HG03045 (cell line): ENCODE data around the gene POU2F3.
A peak's percentile ranks its signal among the peaks of the same experiment; 100 is the strongest.

Experiments
- ATAC-seq: cut with Tn5 transposase; IDR thresholded peaks from one replicate; pipeline ENCODE4 v1.9.1; 2021; ENCODE audit warnings: mild to moderate bottlenecking, moderate library complexity; ENCODE audit not compliant: unreplicated experiment

Gene POU2F3

DNA sequence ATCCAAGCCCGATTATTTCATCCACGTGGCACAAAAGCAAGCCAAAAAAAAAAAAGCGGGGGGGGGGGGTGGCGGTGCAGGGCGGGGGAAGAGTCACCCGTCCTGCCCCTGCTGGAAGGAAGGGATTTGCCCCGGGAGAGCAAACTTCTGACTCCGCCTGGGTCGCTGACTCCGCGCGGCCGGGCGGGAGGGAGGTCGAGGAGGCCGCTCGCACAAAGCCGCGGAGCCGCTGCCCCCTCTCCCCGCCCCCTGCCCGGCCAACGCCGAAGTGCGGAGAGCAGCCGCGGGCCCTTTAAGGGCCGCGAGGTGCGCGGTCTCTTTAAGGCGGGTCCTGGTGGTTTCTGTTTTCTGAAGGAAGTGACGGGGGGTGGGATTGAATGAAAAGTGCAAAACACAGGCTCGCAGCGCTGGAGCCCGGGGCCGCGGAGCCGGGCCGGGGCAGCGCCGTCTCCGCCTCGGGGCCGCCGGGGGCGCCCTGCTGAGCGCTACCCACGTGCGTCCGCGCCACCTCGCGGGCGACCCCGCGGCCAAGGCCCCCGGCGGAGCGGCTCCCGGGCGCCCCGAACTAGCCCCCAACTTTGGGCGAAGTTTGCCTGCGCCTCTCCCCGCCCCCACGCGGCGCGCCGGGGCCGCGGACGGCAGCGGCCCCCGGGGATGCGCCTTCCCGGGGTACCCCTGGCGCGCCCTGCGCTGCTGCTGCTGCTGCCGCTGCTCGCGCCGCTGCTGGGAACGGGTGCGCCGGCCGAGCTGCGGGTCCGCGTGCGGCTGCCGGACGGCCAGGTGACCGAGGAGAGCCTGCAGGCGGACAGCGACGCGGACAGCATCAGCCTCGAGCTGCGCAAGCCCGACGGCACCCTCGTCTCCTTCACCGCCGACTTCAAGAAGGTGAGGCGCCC is 29.1 kb upstream of the POU2F3 start, which contains the start of gene OAF:
TSS of gene OAF (plus strand) at position 407 of the 896 bp plus-strand sequence. CDS start at position 655, 248 bp downstream.
- peak; percentile 80 for ATAC-seq

DNA sequence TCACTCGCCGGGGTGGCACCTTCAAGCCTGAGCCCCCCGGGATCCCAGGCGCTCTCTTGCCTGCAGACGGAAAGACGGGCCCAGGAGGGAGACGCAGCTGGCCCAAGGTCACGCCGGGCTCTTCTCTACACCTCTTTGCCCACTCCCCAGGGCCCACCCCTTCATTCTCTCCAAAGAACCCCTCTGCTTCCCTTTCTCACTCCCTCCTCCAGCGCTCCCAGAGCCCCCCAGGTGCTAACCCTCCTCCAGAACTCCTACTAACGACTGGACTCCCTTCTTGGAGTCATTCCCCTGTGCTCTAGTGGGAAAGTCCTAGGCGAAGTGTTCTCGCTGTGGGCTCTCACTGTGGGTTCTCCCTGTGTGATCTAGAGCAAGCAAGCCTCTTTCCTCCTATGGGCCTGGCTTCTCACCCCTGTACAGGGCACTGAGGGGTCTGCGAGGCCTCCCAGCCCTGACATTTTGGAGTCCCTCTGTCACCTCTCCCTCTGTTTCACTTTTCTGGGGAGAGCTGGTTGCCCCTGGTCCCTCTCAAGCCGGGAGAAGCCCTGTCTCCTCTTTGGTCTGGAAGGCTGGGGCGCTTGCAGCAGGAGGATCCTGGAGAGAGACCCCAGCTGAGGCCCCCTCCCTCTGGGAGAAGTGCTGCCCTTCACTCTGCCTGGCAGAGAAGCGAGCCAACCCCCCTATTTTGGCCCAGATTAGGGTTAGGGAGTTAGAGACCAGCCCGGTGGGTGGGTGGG is 28.2 kb upstream of the POU2F3 start:
- peak; percentile 3 for ATAC-seq

DNA sequence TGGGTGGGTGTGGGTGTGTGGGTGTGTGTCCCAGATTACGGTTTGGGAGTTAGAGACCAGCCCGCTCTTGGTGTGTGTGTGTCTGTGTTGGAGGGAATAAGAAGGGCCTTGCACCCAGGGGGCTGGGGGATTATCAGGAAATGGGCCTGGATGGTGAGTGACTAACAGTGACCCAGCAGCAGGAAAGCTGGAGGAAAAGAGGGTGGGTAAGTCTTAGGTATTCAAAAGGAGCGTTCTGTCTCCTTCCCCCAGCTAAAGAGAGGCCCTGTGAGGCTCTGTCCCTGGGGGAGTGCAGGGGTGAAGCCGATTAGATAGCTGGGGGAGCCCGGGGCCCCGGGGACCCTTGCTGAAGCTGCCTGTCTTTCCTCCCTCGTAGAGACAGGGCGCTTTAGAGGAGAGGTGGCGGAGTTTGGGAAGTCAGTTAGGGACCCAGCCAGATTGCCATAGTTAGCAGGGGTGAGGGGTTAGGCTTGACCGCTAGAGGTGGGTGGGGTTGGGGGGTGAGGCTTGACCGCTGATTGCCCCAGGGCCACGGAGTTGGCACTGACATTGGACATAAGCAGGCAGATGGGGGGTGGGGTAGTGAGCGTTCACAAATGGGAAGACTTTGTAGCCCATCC is 27.6 kb upstream of the POU2F3 start:
- no peak for ATAC-seq

DNA sequence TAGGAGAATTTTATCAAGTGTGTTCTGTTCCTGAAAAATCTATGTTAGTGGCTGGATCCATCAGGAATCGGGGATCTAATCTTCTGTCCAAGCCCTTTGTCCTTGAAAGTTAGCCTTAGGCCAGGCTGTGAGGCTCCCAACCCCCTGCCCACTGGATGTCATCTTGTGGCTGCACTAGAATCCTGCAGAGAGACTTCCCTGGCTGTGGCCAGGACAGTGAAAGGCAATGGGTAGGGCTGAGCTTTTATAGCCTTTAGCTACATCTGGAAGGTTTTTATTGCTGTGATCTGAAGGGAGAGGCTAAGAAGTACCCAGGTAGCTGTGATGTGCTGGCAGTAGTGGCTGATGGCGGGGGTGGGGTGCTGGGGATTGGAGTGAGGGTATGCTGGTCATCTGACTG is 27.0 kb upstream of the POU2F3 start:
- ATAC-seq = no peak

DNA sequence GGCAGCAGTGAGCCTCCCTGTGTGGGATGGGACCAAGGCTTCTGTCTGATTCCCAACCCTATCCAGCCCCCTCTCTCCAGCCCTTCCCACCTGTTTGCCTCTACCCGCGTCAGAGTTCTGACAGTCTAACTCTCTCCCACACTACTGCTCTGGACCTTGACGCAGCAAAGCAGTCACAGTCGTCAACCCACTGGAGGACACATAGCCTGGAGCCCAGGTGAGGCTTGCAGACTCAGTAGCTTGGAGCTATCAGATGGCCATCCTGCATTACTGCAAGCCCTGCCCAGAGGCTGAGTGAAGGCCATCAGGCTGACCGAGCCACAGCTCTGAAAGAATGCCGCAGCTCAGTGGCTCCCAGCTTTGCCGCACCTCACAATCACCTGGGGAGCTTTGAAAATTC is 25.4 kb upstream of the POU2F3 start:
- no peak for ATAC-seq

DNA sequence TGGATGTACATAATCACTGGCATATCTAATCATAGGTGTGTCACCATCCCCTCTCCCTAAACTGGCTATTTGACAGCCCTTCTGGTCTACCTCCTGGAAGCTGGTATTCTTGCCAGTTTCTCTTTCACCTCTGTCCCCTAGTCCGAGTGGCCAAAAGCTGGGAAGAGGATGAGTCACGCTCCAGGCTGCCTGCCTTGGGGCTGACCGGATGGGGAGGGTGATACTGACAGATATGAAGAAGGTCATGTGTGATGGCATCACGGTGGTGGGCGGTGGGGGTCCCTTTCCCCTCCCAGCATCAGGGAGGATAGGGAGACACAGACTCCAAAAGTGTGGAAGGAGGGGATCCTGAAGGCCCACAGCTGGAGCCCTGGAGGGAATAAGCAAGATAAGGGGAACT is 24.3 kb upstream of the POU2F3 start:
- ATAC-seq = no peak

DNA sequence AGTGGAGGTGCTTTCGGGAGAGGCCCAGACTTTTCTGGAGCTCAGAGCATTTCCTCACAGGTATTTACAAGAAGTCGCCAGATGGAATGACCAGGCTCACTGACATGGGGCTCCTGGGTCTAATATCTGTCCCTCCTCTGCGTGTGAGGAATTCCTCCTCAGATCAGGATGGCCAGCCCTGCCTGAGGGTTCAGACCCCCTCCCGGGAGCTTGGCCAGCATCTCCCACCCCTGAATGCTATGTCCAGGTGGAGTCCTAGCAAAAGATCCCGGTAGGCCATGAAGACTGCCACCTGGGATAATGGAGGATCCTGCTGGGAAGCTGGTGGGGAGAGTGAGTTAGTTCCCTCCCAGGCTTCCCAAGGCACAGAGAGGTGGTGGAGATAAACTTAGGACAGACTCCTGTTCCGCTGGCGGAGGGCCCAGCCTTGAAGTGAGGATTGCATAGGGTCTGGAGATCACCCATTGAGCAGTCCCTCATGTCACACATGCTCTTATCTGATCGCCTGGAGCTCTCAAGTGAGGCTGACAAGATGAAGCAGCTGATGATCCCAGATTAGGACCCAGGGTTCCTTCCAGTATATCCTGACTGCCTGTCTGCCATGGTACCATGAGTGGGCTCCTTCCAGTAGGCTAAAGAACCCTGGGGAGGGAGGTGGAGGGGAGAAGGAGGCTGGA is 23.4 kb upstream of the POU2F3 start:
- no peak for ATAC-seq

DNA sequence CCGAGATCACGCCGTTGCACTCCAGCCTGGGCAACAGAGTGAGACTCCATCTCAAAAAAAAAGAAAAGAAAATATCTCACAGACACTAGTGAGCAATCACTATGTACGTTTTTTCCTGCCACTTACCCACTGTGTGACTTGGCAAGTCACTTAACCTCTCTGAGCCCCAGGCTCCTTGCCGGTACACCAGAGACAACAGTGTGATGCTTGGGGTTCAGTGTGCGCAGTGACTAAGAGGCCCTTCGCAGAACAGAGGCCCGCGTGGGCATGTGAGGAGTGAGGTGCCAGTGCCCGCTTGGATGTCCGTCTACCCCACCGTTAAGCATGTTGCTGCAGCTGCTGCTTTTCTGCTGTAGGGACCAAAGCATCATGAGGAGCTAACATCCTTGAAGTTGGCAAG is 22.4 kb upstream of the POU2F3 start:
- ATAC-seq = no peak

DNA sequence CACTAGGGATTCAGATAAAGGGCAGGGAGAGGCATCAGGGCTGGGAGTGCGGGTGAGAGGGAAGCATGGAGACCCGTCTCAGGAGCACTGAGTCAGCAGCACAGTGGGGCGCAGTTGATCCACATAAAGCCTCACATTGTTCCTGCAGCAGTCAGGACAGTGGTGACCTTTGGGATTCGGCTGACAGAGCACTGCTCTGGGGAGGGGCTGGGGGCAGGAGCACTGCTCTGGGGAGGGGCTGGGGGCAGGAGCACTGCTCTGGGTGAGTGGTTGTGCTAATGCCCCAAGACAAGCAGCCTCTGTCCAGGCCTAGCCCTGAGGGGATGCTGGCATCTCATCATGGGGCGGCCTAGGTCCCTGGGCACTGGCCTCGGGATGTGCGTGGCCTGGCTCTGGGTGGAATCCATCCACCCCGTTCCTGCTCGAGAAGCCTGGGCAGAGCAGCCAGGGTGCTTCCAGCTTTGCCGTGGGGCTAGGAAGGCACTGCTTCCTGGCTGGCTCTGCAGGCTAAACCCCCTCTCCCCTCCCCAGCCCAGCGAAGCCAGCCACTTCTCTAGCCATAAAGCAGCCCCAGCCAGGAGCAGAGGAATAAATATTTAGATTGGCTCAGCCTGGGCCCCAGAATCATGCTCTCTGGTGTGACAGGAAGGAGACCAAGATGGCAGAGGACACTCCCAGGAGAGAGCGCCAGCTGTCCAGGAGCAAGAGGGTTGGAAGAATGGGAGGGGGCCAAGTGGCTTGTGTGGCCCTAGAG is 21.8 kb upstream of the POU2F3 start:
- ATAC-seq = no peak

DNA sequence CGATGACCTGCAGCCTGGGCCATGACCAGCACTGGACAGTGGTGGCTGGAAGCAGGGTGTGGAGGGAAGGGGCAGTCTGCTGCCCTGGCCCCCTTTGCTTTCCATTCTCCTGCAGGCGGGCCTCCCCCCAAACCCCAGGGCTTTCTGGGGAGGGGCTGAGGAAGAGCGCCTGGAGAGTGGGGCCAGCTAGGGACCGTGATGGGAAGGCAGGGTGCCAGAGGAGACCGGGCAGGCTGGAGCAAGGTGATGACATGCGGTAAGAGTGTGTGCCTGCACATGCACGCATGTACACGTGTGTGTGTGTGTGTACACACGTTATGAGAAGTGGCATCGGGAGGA is 21.3 kb upstream of the POU2F3 start:
- ATAC-seq = no peak

DNA sequence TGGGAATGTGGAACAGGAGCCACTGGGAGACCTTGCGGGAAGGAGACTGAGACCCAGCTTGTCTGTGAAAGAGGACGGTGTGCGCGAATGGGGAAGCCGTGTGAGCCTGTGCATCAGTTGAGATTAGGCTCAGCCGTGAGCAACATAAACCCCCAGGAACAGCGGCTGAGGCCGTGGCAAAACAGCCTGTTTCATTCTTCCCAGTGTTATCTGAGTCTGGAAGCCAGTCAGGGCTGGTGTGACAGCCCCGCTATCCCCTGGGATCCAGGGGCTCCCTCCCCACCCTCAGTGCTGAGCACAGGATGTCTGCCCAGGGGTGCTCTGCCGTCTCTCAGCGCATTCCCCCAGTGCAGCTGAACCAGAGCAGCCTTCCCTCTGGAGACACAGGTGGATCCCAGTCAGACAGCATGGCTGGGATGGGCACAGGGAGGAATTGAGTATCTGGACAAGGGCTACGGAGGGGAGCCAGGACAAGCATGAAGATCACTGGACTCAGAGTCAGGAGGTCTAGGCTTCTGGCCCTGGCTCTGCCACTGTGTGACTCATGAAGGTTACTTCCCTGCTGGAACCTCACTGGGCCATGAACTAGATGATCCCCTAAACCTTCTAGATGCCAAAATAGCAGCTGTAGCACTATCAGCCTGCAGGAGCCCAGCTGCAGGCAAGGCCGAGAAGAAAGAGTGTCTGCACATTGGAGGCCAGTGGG is 20.6 kb upstream of the POU2F3 start:
- ATAC-seq = no peak

DNA sequence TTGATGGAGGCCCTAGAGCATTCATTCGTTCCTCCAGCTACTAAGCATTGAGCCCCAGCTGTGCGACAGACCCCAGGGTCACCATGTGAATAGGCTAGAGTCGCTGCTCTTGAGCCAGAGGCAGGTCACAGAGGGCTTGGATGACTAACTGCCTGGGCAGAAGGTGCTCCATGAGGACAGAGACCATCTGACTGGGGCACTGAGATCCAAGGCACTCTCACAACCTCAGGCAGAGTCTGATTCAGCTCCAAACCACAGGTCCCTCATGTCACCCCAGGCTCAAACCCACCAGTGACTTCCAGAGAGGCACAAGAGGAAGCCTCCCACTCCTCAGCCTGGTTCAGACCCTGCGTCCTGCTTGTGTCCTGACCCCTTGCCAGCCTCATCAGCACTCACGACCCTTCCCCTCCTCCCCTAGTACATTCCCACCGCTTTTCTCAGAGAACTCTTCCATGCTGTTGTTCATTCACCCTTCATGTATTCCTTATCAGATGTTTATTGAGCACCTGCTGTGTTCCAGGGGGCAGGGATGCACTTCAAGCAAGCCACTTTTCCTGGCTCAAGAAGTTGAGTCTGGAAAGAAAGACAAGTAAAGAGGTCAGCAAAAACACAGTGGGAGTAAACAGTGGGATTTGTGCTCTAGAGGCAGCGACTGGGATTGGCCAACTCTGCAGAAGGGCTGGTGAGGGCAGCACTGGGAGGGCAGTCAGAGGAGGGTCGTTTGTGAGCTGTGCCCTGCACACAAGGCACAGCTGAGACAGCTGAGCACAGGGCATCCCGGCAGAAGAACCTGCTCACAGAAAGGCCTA is 19.8 kb upstream of the POU2F3 start:
- ATAC-seq = no peak

DNA sequence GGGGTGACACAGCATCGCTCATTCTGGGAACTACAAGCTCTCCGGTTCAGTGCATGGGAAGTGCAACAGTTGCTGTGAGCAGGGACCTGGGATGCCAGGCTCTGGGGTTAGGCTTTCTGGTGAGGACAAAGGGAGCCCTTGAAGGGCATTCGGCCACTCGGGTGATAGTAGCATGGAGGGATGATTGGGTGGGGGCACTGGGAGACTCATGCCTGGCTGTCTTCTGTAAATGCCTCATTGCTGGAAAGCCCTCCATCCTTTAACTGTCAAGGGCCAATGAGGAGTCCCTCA is 19.2 kb upstream of the POU2F3 start:
- no peak for ATAC-seq

DNA sequence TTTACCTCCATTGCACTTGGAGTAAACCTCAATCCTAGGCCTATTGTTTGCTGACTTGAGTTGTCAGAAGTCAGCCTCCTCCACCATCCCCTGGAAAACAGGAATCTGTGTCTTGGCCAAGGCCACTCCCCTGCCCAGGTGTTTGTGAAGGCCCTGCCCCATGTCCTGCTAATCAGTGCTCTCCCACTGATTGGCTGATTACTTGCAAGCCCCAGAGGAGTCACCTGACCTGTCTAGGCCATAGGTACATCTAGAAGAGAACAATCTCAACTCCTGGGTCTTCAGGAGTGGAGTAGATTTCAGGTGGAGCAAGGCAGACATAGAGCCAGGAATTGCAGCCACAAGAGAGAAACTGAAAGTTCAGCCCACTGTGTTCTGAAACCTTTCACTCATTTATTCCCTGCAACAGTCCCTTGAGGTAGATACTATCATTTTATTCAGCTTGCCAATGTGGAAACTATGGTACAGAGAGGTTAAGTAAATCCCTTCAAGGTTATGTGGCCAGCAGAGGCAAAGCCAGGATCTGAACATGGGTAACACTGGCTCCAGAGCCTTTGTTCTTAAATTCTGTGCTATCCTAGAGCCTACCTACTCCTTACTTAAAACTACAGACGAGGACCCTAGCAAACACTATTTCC is 18.7 kb upstream of the POU2F3 start:
- ATAC-seq = no peak

DNA sequence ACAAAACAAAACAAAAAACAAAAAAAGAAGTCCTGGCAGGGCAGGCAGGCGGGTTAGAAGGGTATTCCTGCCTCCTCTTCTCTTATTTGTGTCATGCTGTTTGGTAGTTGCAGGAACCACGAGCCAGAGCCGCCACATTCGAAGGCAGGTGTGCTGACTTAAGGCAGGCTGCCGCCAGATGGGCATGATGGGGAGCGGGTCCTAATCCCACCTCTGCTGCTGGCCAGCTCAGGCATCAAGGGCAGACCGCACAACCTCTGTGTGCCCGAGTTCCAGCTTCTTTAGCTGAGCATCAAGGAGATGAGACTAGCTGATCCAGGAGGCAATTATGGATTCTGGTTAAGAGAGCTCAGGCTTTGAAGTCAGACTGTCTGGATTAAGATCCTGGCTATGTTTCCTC is 17.0 kb upstream of the POU2F3 start:
- ATAC-seq = no peak

DNA sequence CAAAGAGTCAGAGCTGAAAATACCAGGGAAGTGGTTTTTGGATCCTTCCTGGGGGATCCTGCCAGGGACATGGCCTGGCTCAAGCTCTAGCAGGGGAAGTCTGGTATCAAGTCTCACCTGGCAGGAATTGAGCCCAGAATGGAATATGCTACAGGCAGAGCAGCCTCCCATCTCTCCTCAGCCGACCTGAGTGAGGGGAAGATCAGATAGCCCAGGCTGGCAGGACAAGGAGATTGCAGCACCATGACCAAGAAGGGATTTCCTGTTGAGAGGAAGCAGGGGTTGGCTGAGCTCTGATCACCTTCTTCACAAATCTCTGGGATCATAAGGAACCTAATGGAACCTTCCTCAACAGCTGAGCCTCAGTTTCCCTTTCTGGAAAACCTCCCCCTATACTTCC is 16.1 kb upstream of the POU2F3 start:
- no peak for ATAC-seq

DNA sequence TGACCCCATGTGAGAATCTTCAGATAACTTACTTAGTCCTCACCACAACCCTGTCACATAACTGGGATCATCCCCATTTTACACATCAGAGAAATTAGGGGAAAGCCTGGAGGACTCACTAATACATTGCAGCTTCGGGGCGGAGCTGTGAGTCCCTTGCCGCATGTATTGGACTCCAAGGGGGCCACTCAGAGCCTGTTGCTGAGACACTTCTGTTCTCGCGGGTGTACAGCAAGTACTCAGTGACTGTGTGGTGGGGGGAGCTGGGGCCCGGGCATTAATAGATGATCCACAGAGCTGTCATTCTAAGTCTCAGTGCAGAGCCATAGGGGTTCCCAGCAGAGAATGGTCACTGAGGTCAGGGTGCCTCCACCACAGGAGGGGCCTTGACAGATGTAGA is 15.6 kb upstream of the POU2F3 start:
- no peak for ATAC-seq

DNA sequence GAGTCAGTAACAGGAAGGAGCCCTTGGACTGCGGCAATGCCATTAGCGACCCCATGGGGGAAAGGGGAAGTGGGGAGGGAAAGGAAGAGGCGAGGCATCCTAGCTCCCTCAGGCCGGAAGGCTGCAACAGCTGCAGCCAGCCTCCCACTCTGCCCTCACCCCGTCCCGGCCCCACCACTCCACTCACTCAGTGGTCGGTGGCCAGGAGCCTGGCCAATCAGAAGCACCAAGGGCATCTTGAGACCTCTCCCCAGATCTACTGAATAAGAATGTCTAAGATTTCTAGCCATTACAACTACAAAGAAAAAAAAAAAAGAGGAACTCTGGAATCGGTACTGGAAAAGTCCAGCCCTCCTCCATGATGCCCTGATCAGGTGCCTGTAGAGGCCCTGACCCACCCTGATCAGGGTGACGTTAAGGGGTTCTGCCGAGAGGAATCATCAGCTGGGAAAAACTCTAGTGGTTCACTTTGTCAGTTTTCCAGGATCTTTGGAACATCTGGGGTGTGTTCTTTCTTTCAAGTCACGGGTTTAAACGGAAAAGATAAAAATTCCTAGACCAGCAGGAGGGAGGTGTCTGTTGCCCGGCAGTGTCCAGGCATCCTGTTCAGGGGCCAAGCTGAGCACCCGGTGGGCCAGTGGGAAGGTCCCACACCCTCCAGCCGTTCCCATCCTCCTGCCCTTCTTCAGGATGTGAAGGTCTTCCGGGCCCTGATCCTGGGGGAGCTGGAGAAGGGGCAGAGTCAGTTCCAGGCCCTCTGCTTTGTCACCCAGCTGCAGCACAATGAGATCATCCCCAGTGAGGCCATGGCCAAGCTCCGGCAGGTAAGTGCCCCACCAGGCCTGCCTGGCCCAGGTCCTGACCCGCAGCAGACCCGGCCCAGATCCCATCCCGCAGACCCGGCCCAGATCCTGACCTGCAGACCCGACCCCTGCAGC is 14.7 kb upstream of the POU2F3 start:
- ATAC-seq = no peak
